T-helper 1 cell (primary cell): ENCODE measurements around the gene ANKRD13D.
"Not testable (repeated sequence)": the region's sequence is repeated elsewhere in the genome, so short reads cannot be mapped to it uniquely, and the experiment has no call there.

Experiments used
- DNase-seq, 5 donors: peaks; one replicate each; pipeline ENCODE4 v3.0.0-alpha.2; 2012 to 2020

ANKRD13D gene

GRCh38 chr11:67303835-67304411 lies 14.8 kb downstream of the ANKRD13D start:
- DNase-seq = peak in 1 of 5 donors; percentile 39

DNA sequence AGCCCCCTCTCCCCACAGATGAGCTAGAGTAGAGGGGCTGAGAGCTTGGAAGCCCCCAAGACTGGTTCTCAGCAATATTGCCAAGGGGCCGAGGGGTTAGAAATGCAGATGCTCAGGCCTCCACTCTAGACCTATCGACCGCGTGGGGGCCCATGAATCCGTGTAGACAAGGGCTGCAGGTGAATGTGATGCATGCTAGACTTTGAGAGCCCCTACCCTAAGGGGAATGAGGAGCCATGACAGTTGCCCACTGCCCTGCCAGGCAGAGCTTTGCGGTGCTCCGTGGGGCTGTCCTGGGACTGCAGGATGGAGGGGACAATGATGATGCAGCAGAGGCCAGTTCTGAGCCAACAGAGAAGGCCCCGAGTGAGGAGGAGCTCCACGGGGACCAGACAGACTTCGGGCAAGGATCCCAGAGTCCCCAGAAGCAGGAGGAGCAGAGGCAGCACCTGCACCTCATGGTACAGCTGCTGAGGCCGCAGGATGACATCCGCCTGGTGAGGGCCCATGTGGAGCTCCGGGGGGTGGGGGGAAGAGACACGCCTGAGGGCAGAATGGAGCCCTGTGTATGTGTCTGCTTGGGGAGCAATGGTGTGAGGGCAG lies 15.5 kb downstream of the ANKRD13D start:
- DNase-seq = no peak

GRCh38 chr11:67306769-67307544 lies 17.9 kb downstream of the ANKRD13D start:
- no peak for DNase-seq

- no peak for DNase-seq
Measured at GRCh38 chr11:67307545-67308001, 18.5 kb downstream of the ANKRD13D start.

GRCh38 chr11:67308031-67308866 lies 19.1 kb downstream of the ANKRD13D start:
- no peak for DNase-seq

- DNase-seq = no peak
Measured at GRCh38 chr11:67309166-67309565, 20.1 kb downstream of the ANKRD13D start.

- DNase-seq = no peak
Measured at GRCh38 chr11:67309661-67310061, 20.6 kb downstream of the ANKRD13D start.

DNA sequence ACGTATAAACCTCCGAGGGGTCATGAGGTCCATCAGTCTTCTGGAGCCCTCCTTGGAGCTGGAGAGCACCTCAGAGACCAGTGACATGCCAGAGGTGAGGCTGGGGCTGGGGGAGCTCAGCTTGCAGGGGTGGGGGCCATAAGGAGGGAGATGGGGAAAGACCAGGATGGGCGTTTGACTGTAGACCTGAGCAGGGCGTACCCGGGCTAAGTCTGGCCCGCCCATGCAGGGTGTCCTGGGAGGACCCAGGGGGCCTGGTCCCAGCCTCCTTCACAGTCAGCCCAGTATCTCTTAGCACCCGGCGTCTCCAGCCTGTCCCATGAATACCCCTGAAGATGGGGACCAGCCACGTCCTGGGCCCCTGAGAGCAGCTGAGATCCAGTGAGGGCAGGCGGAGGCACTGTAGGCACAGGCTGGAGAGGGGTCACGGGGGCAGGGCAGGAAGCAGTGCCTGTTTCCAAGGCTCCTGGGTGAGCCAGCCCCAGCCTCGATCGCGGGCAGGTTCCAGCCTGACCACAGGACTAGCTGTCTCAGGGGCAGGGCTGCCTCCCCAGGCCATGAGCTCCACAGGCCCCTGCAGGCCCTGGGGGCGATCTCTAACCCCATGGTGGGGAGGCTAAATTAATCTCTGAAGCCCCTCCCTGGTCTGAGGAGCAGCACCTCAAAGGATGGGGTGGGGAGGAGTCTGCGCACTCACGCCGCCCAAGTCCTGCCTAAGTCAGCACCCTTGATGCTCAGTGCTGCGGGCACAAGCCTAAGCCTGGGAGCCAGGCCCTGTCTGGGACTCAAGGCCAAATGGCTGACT lies 21.3 kb downstream of the ANKRD13D start:
- DNase-seq = no peak

DNA sequence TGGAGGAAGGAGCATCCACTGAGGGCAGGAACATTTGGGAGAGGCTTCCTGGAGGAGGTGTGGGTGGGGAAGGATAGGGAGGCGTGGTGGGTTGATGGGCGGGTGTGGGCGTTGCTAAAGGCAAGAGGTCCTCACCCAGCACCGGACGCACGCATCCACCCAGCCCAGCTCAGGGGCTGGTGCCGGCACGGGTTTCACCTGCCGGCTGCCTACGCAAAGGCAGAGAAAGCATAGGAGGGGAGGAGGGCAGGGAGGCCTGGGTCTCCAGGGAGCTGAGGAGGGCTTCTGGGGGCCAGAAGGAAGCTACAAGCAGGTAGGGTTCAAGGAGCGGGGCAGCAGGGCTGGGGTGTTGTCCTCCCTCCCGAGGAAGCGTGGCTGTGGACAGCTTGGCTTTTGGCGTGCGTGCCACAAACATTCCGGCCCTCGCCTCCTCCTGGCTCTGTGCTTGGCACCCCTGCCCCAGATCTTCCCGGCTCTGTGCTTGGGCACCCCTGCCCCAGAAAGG lies 22.0 kb downstream of the ANKRD13D start:
- DNase-seq = no peak

DNA sequence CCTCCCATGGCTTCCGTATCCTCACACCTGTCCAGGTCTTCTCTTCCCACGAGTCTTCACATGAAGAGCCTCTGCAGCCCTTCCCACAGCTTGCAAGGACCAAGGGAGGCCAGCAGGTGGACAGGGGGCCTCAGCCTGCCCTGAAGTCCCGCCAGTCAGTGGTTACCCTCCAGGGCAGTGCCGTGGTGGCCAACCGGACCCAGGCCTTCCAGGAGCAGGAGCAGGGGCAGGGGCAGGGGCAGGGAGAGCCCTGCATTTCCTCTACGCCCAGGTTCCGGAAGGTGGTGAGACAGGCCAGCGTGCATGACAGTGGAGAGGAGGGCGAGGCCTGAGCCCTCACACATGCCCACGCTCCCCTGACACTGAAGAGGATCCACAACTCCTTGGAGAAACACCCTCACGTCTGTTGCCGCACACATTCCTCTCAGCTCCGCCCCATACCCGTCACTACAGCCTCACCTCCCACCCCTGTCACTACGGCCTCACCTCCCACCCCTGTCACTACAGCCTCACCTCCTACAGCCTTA lies 22.5 kb downstream of the ANKRD13D start:
- no peak for DNase-seq

DNA sequence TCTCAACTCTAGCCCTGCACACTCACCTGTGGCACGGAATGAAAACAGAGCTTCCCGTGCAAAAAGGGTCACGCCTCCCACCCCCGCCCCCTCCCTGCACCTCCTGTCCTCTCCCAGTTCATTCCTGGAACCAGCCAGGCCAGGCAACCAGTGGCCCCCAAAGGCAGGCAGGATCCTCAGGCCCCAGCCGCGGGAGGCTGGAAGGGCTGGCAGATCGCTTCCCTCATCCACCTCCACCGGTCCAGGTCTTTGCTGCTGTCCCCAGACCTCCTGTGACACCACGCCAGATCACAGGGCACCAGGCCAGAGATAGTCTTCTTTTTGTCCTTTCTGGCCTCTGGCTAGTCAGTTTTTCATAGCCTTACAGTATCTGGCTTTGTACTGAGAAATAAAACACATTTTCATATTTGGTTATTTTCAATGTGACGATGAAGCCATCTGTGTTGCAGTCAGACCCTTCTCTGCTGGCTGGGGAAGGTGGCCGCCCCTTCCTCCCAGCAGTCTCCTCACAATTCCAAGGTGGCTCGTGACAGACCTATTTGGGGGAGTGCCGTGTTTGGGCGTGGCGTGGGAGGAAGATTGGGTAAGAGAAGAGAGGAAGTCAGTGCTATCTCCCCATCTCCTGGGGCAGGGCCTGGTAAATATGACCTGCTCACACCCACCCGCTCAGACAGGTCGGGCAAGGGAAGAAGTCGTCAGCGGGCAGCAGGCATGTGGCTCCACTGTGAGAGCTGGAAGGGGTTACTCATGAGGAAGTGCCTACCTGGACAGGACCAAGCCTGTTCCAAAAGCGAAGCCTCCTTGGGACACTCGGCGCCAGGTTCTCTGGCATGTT lies 23.3 kb downstream of the ANKRD13D start:
- DNase-seq = peak in 3 of 5 donors; percentile 35 to 52 (median 41)

GRCh38 chr11:67313125-67313890 lies 24.2 kb downstream of the ANKRD13D start:
- no peak for DNase-seq

- DNase-seq = no peak
Measured at GRCh38 chr11:67314218-67314617, 25.1 kb downstream of the ANKRD13D start.

DNA sequence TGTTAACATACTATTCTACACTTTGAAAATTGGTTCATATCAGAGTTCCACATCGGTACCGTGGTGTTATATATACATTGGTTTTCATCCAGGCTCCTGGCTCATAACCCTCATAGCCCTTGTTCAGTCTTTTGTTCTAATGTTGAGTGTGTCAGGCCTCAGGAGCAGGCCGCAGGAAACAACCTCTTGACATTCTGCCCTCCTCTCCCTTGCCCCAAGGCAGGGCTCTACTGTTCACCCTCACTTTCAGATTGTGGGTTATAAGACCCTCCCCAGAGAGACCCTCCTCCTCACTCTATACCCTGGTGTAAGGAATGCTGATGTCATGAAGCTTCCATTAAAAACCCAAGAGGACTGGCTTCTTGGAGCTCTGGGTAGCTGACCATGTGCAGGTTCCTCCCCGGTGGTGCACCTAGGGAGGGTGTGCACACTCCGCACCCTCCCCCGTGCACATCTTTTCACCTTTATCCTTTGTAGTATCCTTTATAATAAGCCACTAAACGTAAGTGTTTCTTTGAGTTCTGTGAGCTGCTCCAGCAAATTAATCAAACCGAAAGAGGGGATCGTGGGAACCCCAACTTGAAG lies 26.3 kb downstream of the ANKRD13D start:
- DNase-seq = no peak

DNA sequence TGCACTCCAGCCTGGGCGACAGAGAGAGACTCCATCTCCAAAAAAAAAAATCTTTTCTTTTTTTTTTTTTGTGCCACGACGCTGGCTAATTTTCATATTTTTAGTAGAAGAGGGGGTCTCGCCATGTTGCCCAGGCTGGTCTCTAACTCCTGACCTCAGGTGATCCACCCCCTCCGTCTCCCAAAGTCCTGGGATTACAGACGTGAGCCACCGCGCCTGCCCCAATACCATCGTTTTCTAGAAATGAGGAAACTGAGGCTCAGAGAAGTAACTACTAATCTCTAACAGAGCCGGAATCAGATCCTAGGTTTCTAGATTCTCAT lies 27.7 kb downstream of the ANKRD13D start:
- no peak for DNase-seq

- peak; percentile 93 to 98 (median 96) for DNase-seq
Measured at GRCh38 chr11:67317205-67317887, 28.2 kb downstream of the ANKRD13D start.

- DNase-seq = peak in 2 of 5 donors; percentile 31 to 35
Measured at GRCh38 chr11:67317888-67318555, 28.9 kb downstream of the ANKRD13D start.

DNA sequence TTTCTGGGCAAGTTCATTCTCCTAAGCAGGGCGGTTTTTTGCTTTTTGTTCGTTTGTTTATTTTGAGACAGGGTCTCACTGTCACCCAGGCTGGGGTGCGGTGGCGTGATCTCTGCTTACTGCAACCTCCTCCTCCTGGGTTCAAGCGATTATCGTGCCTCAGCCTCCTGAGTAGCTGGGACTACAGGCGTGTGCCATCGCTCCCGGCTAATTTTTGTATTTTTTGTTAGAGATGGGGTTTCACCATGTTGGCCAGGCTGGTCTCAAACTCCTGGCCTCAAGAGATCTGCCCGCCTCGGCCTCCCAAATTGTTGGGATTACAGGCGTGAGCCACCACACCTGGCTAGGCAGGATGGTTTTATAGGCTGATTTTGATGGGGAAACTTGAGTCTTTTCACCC lies 29.8 kb downstream of the ANKRD13D start:
- DNase-seq = not testable (repeated sequence)
